NCI-H2196 treated with DMSO at 0.1 percent for 48 hours (cell line): Measurements from ENCODE around the gene SEZ6.

ENCODE experiments used
- DNase-seq: peaks from one replicate; lab custom pipeline; 2025; ENCODE audit not compliant: unreplicated experiment; lab: John Stamatoyannopoulos, UW

The SEZ6 gene

DNA sequence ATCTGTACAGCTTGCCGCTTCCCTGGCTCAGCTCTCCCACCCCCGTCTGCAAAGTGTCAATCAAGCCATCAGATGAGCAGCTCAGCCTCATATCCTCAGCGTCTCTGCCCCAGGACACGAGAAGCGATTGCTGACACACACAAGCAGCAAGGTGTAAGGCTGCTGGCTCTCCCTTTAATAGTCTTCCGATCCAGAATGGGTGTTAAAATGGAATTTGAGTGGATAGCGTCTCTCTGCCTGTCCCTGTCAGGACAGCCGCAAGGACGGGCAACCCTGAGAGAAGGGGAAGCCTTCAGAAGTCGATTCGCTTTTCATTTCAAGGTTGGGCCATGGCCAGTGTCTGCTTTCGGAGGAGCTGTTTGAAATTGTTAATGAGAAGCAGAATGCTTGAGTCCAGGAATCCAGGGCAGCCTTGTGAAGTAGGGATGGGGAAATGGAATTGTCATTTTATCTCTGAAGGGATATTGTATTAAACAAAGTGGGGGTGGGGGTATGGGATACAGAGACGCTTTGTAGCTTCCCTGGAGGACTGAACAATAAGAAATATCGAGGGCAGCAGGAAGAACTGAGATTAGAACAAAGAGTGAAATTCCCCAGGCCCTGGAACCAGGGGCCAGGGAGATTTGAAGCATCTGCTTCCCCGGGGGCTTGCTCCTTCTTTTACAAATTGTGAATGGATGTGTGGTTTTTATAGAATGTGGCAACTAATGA is 32.4 kb upstream of the SEZ6 start:
- no peak for DNase-seq

- no peak for DNase-seq
Measured at GRCh38 chr17:29037739-29038084, 31.9 kb upstream of the SEZ6 start.

DNA sequence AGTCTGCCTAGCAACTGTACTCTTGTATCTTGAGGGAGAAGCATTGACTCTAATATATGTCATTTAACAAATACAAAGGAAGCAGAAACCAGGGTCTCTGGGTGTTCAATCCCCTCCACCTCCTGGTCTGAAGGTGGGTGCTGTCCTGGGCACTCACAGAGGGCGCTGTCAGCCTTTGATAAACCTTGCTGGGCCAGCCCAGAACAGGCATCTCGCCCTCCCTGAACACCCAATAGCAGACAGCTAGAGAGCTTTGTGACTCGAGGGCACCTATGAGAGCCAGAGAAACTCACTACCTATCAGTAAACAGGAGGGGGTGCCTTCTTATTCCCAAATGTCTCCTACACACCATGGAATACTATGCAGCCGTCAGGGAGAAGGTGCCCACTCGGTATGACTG is 30.8 kb upstream of the SEZ6 start:
- no peak for DNase-seq

- no peak for DNase-seq
Measured at GRCh38 chr17:29034510-29034909, 28.7 kb upstream of the SEZ6 start.

GRCh38 chr17:29032857-29033197 is 27.0 kb upstream of the SEZ6 start:
- DNase-seq, result no peak

DNA sequence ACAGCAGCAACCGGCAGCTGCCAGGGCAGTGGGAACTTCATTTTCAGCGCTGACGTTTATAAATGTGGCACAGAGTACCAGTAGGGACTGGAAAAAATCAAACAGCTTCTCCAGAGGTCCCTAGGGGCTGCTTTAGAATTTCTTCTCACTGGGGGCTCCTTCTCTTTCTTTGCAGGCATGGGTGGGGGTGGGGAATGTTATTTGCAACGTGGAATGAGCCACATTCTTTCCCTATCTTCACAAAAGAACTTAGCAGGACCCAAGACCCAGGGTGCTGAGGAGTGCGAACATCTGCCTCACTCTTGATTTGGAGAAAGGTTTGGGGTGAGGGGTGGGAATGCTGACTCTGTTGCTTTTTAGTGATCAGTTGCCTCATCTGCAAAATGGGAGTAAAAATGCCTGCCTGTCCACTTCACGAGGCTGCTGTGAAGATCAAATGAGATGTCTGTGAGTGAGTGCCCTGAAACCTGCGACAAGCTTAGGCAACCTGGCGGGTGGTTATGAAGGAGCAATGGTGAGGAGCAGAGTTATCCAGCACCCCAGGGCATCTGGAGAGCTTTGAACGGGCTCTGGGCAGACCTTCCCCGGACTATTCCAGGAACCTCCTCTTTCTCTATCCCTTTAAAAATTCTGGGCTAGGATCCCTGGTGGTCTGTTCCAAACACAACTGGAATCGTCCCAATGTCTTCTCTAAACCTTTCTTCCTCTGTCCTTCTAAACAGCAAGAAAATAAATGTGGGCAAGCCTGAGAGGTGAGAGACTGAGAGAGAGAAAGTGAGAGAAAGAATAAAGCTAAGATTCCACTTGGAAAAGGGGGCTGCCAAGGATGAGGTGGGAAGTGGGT is 26.4 kb upstream of the SEZ6 start:
- DNase-seq, result no peak

DNA sequence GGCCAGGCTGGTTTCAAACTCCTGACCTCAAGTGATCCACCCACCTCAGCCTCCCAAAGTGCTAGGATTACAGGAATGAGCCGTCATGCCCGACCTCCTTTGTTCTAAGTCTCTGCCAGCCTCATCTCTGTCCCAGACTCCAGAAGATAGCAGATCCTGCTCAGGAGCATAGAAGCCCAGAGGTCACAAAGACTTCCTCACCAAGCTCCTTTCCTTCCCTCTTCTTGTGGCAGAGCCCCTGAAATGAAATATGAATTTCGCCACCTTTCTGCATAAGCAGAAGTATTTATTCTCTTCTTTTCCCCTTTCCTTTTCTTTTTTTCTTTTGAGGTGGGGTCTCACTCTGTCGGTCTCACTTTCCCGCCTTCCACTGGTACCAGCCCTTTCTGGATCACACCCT is 25.7 kb upstream of the SEZ6 start:
- no peak for DNase-seq

DNA sequence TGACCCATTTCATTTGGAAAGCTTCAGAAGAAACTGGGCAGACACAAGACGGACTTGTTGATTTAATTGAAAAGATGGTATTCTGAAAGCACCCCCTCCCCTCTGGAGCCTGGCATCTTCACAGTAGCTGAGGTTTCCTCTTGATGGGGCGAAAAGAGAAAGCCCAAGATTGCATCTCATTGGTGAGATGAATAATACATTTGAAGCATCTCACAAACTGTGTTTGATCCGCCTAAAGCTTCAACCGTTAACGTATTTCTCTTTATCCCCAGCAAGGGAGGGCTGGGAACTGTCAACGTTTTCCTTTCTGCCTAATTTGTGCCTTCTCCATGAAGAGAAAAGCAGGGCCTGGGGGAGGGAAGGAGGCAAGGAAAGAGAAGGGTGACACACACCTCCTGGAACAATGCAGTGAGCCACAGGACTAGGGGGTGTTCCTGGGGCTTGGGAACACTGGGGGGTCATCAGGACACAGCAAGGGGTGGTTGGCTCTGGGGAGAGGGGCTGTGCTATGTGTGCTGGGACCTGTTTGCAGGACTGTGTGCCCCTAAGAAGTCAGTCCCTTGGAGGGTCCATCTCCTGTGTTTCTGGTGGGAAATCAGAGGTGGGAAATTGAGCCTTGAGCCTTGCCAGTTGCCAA is 18.6 kb upstream of the SEZ6 start:
- no peak for DNase-seq

GRCh38 chr17:29022074-29022473 is 16.2 kb upstream of the SEZ6 start:
- no peak for DNase-seq

- no peak for DNase-seq
Measured at GRCh38 chr17:29021226-29021625, 15.4 kb upstream of the SEZ6 start.

DNA sequence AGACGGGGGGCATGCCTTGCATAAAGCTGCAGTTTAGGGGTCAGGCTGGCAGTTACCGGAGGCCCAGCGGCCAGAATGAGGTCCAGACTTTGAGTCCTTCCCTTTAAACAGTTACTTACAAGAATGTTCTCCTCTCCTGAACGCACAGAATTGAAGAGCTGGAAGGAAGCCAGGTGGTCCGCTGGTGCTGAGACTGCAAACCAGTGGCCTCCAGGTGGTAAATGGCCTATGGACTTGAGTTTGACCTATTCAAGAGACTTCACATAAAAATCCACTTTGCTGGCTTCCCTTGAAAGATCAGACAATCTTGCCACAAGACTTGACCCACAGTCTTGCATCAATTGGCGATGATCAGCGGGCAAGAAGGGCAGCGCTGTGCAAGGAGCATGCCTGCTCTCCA is 14.7 kb upstream of the SEZ6 start:
- no peak for DNase-seq

- no peak for DNase-seq
Measured at GRCh38 chr17:29019475-29020181, 13.8 kb upstream of the SEZ6 start.

GRCh38 chr17:29018788-29019474 is 13.1 kb upstream of the SEZ6 start:
- DNase-seq, result no peak

- no peak for DNase-seq
Measured at GRCh38 chr17:29016345-29017210, 10.7 kb upstream of the SEZ6 start.

- no peak for DNase-seq
Measured at GRCh38 chr17:29014716-29015115, 8.9 kb upstream of the SEZ6 start.

DNA sequence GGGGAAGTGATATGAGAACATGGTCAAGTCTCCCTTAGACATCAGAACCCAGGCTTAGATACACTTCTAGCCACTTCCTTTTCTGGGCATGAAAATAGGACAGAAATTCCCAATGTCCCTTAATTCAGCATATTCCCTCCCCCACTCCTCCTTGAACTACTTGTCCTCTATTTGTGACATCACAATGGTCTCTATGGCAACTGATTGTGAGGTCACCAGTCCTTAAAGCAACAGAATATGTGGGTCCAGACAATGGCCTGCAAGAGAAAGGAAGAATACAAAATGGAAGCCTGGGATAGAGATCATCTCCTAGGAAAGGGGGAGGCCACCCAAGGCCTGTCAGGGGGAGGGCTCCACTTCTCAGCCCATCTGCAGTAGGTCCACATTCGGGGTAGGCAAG is 6.7 kb upstream of the SEZ6 start:
- DNase-seq, result no peak

- DNase-seq, result no peak
Measured at GRCh38 chr17:29010586-29010985, 4.8 kb upstream of the SEZ6 start.

DNA sequence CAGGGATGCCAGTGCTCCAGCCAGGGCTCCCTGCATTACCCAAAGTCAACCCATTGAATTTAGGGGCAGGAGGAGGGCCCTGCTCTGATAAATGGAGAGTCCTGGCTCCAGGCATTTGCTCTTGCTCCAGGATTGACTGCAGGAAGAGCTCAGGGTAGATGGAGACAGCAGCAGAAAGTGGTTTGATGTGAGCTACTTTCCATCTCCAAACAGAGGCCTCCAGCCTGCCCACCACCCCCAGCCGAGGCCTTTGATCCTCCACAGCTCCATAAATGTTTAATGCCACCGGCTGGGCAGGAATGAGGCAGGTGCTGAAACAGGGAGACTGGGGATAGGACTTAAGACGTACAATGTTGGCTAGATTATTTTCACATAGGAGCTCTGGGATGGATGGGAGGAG is 4.3 kb upstream of the SEZ6 start:
- DNase-seq, result no peak

DNA sequence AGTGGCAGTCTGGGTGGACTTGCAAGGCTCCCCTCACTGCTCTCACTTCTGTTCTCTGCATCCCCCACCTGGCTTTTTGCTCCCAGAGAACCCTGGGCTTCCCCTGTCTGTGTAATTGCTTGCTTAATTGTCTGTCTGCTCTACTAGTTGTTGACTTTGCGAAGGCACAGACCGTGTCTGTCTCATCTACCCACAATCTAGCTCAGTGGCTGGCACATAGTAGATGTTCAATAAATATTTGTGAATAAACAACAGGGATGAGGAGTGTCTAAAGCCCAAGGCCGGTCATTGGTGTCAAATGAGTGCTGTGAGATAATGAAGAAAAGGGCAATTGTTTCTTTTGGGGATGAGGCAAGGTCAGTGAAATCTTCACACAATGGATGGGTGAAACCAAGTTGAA is 2.8 kb upstream of the SEZ6 start:
- no peak for DNase-seq

GRCh38 chr17:29007860-29008455 is 2.1 kb upstream of the SEZ6 start:
- DNase-seq, result no peak
